GM12878 (cell line): ENCODE results near the gene VPS25.

Source experiments
- BCL11A ChIP-seq: IDR thresholded peaks from 2 replicates; pipeline ENCODE4 v1.6.1; 2011; ENCODE audit warnings: low read depth, low read length
- CEBPZ ChIP-seq: fragments of 150-350 bp; IDR thresholded peaks from 2 replicates; pipeline ENCODE4 v1.6.1; 2016; ENCODE audit warnings: low read depth, low read length
- CHD4 ChIP-seq: fragments of 200-600 bp; sonication (generic); IDR thresholded peaks from 2 replicates; pipeline ENCODE4 v1.6.1; 2016; ENCODE audit warnings: mild to moderate bottlenecking
- CTCF ChIP-seq, 3 experiments: IDR thresholded peaks in 2 of 3; conservative IDR thresholded peaks in 1 of 3; 2 replicates each; pipeline ENCODE4 v1.5.1; 2011; ENCODE audit warnings: low read depth in 3 of 3, low read length in 3 of 3, mild to moderate bottlenecking in 3 of 3, control low read depth in 2 of 3, moderate library complexity in 2 of 3, inconsistent platforms in 1 of 3, mixed read lengths in 1 of 3; ENCODE audit not compliant: control insufficient read depth in 2 of 3, insufficient read depth in 1 of 3; ENCODE audit errors: extremely low read depth in 1 of 3
- DPF2 ChIP-seq: fragments of 450-650 bp; IDR thresholded peaks from 2 replicates; pipeline ENCODE4 v1.6.1; 2017; ENCODE audit warnings: mild to moderate bottlenecking
- EZH2 ChIP-seq: IDR thresholded peaks from 2 replicates; pipeline ENCODE4 v1.6.1; 2012; ENCODE audit warnings: low read depth, mild to moderate bottlenecking, control low read depth, inconsistent platforms, low read length, borderline replicate concordance; ENCODE audit not compliant: control insufficient read depth
- IKZF2 ChIP-seq, 2 experiments: fragments of 450-650 bp; IDR thresholded peaks; 2 replicates each; pipeline ENCODE4 v1.6.1; 2017; ENCODE audit warnings: mild to moderate bottlenecking in 2 of 2, moderate library complexity in 2 of 2
- NR2C2 ChIP-seq: IDR thresholded peaks from 2 replicates; pipeline ENCODE4 v1.6.1; 2011; ENCODE audit warnings: borderline replicate concordance, low read depth; ENCODE audit not compliant: control insufficient read depth, insufficient read length
- POLR2A ChIP-seq: IDR thresholded peaks from 2 replicates; pipeline ENCODE4 v1.6.1; 2011; ENCODE audit warnings: low read depth, mild to moderate bottlenecking, low read length
- POLR2AphosphoS5 ChIP-seq: IDR thresholded peaks from 2 replicates; pipeline ENCODE4 v1.6.1; 2011; ENCODE audit warnings: mild to moderate bottlenecking, low read length, inconsistent platforms
- TARDBP ChIP-seq: IDR thresholded peaks from 2 replicates; pipeline ENCODE4 v1.6.1; 2016; ENCODE audit warnings: borderline replicate concordance
- ZNF592 ChIP-seq: fragments of 450-650 bp; IDR thresholded peaks from 2 replicates; pipeline ENCODE4 v1.6.1; 2017; ENCODE audit warnings: mild to moderate bottlenecking, moderate library complexity

GRCh38 chr17:42817866-42818265, 44.6 kb downstream of the VPS25 start:
- no peak for TF ChIP-seq CTCF (IDR thresholded peaks at IDR 0.05 in 2 of 3, conservative IDR thresholded peaks at IDR 0.05 in 1 of 3; ENCODE audit: control insufficient read depth in 2 of 3, extremely low read depth in 1 of 3, insufficient read depth in 1 of 3, low read depth in 3 of 3, low read length in 3 of 3)
- TF ChIP-seq BCL11A, result no peak
- no peak for TF ChIP-seq CHD4
- TF ChIP-seq EZH2, result no peak
- no peak for TF ChIP-seq NR2C2
- TF ChIP-seq TARDBP, result no peak
- TF ChIP-seq IKZF2 (IDR thresholded peaks at IDR 0.05), result no peak
- TF ChIP-seq ZNF592, result no peak
- TF ChIP-seq DPF2, result no peak
- TF ChIP-seq POLR2AphosphoS5, result no peak
- no peak for TF ChIP-seq POLR2A
- no peak for TF ChIP-seq CEBPZ
